ENCODE data around the gene C1QTNF8.

- TF ChIP-seq POLR2A (IDR thresholded peaks at IDR 0.05): no peak
- TF ChIP-seq, protein P1, sequence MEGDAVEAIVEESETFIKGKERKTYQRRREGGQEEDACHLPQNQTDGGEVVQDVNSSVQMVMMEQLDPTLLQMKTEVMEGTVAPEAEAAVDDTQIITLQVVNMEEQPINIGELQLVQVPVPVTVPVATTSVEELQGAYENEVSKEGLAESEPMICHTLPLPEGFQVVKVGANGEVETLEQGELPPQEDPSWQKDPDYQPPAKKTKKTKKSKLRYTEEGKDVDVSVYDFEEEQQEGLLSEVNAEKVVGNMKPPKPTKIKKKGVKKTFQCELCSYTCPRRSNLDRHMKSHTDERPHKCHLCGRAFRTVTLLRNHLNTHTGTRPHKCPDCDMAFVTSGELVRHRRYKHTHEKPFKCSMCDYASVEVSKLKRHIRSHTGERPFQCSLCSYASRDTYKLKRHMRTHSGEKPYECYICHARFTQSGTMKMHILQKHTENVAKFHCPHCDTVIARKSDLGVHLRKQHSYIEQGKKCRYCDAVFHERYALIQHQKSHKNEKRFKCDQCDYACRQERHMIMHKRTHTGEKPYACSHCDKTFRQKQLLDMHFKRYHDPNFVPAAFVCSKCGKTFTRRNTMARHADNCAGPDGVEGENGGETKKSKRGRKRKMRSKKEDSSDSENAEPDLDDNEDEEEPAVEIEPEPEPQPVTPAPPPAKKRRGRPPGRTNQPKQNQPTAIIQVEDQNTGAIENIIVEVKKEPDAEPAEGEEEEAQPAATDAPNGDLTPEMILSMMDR (IDR thresholded peaks at IDR 0.05): no peak
Measured at GRCh38 chr16:1113489-1113888, 17.4 kb upstream of the C1QTNF8 start.

Measured in prostate gland (tissue), 2 donors.